A549 (cell line): ENCODE measurements around the gene INSL4.

Experiments used
- CHD2 ChIP-seq: fragments of 150-350 bp; IDR thresholded peaks from 2 replicates; pipeline ENCODE4 v1.6.1; 2014; ENCODE audit warnings: low read length; ENCODE audit not compliant: partially characterized antibody
- CHD4 ChIP-seq: fragments of 200-600 bp; sonication (generic); IDR thresholded peaks from 2 replicates; pipeline ENCODE4 v1.6.1; 2016; ENCODE audit warnings: antibody characterized with exemption, mild to moderate bottlenecking, borderline replicate concordance
- CTCF ChIP-seq: fragments of >200 bp; sonication (Bioruptor Twin); formaldehyde crosslinking; IDR thresholded peaks from 3 replicates; pipeline ENCODE4 v1.5.1; 2016
- ELK1 ChIP-seq: fragments of 150-350 bp; IDR thresholded peaks from 2 replicates; pipeline ENCODE4 v1.6.1; 2014; ENCODE audit warnings: low read depth, mild to moderate bottlenecking, low read length
- HOXB5 ChIP-seq: fragments of 250-450 bp; sonication (Bioruptor Pico); IDR thresholded peaks from 2 replicates; pipeline ENCODE4 v1.5.0; 2020; ENCODE audit warnings: mild to moderate bottlenecking, moderate library complexity
- PBX3 ChIP-seq: IDR thresholded peaks from 2 replicates; pipeline ENCODE4 v1.6.1; 2012
- POLR2A ChIP-seq: IDR thresholded peaks from 2 replicates; pipeline ENCODE4 v1.6.1; 2012; ENCODE audit warnings: mild to moderate bottlenecking, low read length
- TF ChIP-seq, protein P1 (sequence below): fragments of 450-650 bp; IDR thresholded peaks from 2 replicates; pipeline ENCODE4 v1.6.1; 2014; ENCODE audit warnings: antibody characterized with exemption

DNA sequence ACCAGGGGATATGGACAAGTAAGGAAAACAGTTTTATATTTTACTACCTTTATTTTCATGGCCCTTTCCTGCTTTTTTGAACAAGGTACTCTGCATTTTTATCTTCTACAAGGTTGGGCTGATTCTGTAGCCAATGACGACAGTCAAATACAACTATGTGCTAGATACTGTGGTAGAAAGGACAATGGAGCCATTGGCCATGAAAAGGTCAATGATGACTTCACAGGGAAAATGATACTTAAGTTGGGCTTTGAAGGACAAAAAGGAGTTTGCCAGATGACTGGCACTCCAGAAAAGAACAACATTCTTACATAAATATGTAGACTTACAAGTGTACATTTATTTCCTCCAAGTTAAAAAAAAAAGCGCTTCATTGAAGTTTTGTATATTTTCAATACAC lies 46.4 kb upstream of the INSL4 start:
- TF ChIP-seq ELK1 (no peak), PBX3 (no peak), POLR2A (no peak), CTCF (no peak), CHD4 (no peak), HOXB5 (CRISPR knock-in tag) (no peak), CHD2 (no peak)
- TF ChIP-seq, protein P1, sequence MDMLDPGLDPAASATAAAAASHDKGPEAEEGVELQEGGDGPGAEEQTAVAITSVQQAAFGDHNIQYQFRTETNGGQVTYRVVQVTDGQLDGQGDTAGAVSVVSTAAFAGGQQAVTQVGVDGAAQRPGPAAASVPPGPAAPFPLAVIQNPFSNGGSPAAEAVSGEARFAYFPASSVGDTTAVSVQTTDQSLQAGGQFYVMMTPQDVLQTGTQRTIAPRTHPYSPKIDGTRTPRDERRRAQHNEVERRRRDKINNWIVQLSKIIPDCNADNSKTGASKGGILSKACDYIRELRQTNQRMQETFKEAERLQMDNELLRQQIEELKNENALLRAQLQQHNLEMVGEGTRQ, result no peak
